Activated effector memory CD4-positive, alpha-beta T cell treated with Interleukin-2 at 50 U/mL for 16 hours (primary cell): Measurements from ENCODE around the gene ART1.
A peak's percentile ranks its signal among the peaks of the same experiment; 100 is the strongest.
"Not testable (repeated sequence)": the region's sequence is repeated elsewhere in the genome, so short reads cannot be mapped to it uniquely, and the experiment has no call there.

Experiments used
- DNase-seq: peaks from one replicate; pipeline ENCODE4 v3.0.0-alpha.2; 2020

The ART1 gene, protein sequence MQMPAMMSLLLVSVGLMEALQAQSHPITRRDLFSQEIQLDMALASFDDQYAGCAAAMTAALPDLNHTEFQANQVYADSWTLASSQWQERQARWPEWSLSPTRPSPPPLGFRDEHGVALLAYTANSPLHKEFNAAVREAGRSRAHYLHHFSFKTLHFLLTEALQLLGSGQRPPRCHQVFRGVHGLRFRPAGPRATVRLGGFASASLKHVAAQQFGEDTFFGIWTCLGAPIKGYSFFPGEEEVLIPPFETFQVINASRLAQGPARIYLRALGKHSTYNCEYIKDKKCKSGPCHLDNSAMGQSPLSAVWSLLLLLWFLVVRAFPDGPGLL

DNA sequence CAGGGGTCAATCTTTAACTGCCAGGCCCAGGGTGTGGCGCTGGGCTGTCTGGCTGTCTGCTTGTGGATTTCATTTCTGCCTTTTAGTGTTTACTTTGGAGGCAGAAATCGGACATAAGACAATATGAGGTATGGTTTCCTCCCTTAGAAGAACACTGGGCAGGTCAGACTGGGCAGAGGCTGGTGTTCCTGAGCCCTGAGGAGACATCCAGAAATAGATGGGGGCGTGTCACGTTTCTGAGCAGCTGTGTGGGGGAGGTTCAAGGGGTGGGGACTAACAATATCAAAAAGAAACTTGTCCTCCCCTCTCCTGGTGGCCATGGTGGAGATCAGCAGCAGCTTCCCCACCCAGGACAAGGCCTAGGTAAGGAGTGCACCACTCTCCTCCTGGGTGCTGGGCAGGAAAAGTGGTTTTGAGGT lies at the start of gene ART1:
Gene ART1 (plus strand): TSS at position 312 of the 419 bp plus-strand sequence. CDS start 14,086 bp downstream, outside the sequence.
- DNase-seq = no peak

DNA sequence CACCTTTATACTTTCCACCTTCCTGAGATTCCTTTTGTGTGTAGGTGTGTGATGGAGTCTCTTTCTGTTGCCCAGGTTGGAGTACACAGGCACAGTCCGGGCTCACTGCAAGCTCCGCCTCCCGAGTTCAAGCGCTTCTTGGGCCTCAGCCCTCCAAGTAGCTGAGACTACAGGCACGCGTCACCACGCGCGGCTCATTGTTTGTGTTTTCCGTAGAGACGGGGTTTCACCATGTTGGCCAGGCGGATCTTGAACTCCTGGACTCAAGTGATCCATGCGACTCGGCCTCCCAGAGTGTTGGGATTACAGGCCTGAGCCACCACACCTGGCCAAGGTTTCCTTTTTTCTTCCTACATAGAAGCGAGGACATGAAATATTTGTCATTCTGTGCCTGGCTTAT lies 47.2 kb upstream of the ART1 start:
- DNase-seq = not testable (repeated sequence)

DNA sequence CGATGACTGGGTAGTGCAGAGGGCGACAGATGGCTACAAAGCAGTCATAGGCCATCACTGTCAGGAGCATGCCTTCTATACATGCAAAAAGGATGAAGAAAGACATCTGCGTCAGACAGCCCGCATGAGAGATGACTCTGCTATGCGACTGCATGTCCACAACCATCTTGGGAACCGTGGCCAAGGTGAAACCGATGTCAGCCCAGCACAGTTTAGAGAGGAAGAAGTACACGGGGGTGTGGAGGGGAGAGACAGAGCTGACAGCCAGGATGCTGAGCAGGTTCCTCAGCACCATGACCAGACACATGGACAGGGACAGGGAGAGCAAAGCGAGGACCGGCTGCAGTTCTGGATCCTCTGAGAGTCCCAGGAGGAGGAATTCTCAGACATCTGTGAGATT lies 44.7 kb upstream of the ART1 start:
- not testable (repeated sequence) for DNase-seq

- DNase-seq = no peak
Measured at GRCh38 chr11:3604167-3604566, 40.8 kb upstream of the ART1 start.

DNA sequence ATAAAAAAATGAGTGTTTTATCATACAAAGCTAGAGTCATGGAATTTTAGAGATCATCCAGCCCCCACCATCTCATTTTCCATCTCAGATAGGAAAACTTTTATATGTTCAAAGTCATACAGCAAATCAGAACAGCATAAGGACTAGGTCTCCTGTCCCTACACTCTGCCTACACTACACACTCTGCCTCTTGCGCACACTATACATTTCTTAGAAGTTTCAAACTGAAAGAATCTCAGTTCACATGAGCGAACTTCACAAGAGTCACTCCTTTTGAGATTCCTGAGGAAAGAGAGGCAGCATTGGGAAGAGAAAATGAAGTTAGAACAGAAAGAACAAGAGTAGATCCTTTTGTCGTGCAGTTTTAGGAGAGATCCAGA lies 39.7 kb upstream of the ART1 start:
- DNase-seq = no peak

DNA sequence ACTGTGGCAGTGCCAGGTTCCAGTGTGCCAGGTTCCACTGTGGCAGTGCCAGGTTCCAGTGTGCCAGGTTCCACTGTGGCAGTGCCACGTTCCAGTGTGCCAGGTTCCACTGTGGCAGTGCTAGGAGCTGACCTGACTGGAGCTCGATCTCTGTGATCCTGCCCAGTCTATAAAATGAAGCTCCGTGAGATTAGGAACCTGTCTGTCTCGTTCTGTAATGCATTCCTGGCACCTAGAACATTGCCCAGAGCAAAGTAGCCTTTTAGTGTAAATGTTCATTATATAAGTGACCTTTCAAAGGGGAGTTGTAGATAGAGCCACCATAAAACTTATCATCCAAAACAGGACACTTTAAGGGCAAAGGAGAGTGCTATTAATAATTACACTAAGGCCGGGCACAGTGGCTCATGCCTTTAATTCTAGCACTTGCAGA lies 39.1 kb upstream of the ART1 start:
- no peak for DNase-seq

GRCh38 chr11:3609416-3610265 lies 35.3 kb upstream of the ART1 start:
- no peak for DNase-seq

DNA sequence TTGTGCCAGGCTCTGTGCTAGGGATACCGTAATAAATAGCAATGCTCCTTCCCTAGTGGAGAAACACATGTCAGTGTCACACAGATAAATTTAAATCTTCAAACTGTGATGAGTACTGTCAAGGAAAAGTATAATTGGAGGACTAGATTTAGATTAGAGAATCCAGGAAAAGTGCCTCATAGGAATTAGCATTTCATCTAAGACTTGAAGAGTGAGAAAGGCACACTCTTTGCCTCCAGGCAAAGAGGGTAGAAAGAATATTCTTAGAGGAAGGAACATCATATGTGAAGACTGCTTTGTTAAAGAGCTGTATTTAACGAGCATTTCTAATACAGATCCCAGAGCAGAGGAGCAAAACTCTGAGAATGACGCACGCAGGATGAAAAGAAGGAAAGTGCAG lies 34.1 kb upstream of the ART1 start:
- no peak for DNase-seq

DNA sequence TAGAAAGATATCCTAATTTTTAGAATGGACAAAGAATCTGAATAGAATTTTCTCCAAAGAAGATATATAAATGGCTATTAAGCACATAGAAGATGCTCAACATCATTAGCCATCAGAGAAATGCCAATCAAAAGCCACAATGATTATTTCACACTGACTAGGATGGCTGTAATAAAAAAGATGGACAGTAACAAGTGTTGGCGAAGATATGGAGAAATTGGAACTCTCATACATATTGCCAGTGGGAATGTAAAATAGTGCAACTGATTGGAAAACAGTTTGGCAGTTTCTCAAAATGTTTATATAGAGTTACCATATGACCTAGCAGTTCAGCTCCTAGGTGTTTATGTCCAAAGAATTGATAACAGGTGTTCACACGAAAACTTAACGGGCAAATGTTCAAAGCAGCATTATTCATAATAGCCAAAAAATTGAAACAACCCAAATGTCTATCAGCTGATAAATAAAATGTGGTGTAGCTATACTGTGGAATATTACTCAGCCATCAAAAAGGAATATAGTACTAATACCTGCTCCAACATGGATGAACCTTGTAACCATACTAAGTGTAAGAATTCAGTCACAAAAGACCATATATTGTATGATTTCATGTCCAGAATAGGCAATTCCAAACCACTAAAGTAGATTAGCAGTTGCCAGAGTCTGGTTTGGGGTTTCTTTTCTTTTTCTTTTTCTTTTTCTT lies 32.8 kb upstream of the ART1 start:
- DNase-seq = no peak

DNA sequence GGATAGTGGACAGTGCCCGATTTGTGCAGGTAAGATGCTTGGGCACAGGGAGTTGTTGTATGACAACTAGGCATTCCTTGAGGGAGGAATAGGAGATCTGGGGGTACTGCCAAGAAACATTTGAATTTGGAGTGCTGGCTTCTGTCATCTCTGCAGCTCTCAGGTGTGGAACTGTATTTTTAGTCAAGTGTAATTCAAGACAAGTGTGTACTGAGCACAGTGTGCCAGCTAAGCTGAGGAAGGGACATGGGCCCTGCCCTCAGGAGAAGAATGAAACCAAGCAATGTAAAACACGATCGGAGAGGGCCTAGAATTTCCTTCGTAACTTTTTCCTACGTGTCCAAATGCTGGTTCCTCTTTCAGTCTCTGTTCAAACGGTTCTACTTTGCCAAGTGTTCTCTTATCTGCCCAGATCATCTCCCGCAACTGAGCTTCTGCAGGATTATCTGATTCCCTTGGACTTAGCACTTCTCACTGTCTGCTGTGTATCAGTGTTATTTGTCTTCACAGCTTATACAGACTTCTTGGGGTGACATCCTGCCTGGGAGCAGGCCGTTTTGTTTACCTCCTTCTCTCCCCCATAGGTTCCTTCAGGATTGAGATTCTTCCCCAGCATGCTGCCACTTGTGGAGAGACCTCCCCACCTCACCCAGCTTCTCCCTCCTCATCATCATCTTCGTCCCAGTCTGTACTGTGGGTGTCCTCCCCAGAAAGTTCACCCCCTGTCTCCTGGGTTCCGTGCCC lies 30.8 kb upstream of the ART1 start:
- DNase-seq = no peak

DNA sequence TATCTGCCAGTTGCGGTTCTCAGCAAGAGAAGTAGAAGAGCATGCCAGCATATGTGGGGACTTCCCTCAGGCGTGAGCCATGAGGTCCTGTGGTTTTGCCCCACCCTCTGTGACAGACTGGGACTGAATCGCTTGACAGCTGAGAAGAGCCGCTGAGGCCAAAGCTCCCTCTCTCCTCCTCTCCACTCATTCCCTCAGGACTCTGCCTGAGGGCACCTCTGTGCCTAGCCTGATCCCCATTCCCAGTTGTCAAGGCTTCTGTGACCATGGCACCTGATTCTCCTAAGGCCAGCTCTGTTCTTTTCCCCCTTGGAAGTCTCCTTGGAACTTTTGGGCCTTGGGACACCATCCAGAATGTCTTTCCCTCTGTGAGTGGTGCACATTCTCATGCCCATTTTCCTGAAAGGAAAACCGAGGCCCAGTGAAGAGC lies 30.2 kb upstream of the ART1 start:
- peak; percentile 27 for DNase-seq

GRCh38 chr11:3615998-3616397 lies 28.9 kb upstream of the ART1 start:
- no peak for DNase-seq

GRCh38 chr11:3616721-3617460 lies 28.0 kb upstream of the ART1 start:
- DNase-seq = no peak

- DNase-seq = no peak
Measured at GRCh38 chr11:3617990-3618389, 26.9 kb upstream of the ART1 start.

DNA sequence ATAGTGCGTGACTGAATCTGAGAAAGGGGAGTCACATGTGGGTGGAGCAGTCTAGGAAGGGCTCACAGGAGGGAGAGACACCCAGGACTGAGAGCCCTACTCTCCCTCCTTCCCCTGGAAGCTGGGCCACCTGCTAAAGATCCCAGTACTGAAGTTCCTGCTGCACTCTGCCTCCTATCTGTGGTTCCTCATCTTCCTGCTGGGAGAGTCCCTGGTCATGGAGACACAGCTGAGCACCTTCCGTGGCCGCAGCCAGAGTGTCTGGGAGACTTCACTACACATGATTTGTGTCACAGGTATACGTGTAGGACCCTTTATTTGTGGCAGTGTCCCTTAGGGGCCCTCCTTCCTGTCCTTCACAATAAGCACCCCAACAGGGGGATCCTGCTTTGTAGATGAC lies 22.4 kb upstream of the ART1 start:
- no peak for DNase-seq

- DNase-seq = no peak
Measured at GRCh38 chr11:3623121-3623520, 21.8 kb upstream of the ART1 start.

DNA sequence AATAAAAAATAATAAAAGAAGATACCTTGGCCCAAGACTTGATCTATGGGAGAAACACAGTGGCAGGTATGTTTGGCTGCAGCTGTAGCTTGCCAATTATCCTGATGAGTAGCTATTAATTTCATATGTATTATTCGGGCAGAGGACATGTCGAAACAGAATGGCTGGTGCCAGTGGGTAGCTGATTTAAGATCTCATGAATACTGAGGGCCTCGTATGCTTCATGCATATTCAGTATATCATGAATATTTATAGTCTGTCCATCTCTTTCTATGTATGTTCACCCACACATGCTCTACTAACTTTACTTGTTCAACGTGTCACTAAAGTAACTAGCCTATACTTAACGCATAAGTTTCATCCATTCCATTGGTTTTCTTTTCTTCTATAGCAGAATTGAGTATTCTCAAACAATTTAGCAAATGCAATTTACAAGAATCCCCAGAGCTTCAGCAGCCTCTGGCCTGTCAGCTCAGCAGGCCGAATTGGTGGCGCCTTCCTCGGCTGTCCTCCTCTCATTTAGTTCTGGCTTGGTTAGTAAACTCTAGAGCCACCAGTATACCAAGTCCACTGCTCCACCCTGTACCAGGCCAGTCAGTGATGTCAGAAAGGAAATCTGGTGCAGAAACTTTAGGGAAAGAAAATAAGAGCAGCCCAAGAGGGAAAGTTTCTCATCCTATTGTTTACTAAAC lies 21.0 kb upstream of the ART1 start:
- DNase-seq = no peak

DNA sequence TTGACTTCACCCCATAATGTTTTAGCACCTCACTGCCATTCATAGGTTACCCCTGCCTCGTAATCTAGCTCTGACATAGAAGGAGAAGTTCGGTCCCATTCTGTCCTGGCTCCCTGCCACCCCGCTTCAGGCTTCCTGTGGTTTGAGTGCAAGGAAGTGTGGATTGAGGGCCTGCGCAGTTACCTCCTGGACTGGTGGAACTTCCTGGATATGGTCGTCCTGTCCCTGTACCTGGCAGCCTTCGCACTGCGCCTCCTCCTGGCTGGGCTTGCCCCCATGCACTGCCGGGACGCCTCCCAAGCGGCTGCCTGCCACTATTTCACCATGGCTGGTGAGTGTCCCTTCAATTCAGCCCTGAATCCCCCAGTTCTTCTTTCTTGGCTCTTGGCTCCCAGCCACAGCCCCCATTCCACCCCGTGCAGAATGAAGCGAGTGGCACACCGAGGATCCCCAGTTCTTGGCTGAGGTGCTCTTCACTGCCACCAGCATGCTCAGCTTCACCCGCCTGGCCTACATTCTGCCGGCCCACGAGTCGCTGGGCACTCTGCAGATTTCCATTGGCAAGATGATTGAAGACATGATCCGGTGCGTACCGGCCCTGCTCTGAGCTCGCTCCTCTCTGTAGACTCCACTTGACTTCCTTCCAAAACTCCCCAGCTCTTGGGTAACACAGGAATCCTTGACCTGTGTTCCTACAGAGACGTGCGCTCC lies 18.5 kb upstream of the ART1 start:
- DNase-seq = no peak

- no peak for DNase-seq
Measured at GRCh38 chr11:3627291-3627690, 17.6 kb upstream of the ART1 start.

DNA sequence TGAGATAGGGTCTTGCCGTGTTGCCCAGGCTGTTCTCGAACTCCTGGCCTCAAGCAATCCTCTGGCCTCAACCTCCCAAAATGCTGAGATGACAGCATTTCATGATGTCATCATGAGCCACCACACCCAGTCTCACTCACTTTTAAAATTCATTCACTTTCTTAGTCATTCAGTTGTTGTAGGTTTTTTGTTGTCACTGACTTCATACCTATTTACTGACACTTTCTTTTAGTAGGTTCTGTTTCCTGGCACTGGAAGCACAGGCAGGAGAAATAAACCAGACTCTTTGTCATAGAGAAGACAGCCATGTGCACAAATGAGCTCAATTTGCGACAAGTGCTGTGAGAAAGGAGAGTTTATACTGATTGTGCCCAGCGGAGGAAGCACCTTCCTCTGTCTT lies 13.6 kb upstream of the ART1 start:
- DNase-seq = no peak
